ENCODE data around the gene THEM4.
"Not testable (repeated sequence)": the region's sequence is repeated elsewhere in the genome, so short reads cannot be mapped to it uniquely, and the experiment has no call there.

The THEM4 gene

DNA sequence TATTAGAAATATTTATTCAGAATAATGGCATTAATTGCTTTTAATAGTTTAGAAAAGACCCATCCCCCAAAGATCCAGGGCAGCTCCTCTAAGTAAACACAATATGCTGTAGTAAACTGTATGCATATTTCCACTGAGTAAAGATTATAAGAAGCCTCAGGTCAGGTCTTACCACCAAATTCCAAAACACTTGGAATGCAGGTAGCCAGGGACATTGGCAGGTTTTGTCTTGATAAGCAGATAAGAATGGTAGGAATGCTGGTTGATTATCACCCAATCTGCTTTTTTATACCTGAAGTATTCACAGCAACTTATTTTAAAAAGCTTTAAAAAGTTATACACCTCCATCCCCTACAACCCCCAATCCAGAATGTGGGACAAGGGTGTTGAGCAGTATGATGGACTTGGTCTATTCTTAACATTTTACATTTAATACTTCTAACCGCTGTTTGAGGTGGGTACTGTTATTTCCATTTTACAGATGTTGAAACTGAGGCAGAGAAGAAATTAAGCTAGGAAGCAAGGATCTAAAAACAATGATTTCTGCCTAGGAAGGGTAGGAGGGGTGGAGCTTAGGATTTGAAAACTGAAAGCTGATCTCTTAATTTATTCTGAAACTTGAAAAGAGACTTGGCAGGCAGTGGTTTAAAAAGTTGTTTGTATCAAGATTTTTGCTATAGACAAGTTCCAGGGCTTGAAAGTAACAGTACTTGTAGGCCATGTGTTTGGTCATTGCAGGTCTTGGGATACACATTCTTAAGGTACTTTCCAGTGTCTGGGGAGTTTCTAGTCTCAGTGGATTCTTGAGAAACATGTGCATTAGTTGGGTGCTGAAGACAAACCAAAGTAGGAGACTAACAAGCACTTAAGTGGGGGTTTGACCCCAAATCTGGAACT lies 15.6 kb upstream of the THEM4 start:
- no peak for DNase-seq

DNA sequence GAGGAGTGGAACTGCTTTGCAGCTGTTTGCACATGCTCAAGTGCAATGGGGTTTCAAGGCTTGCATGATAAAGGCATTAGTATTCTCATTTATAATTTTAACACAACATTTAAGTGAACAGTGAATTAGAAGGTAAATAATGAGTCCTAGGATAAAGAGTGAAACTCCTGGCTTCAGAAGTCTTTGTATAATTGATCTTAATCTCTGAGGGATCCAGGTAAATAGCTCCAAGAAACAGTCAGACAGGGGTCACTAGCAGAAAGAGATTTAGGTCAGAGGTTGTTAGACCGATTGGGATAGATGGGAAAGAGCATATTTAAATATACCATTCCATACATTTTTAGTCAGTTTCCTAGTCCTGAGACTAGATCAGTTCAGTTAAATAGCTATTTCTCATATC lies 14.1 kb upstream of the THEM4 start:
- DNase-seq: no peak

DNA sequence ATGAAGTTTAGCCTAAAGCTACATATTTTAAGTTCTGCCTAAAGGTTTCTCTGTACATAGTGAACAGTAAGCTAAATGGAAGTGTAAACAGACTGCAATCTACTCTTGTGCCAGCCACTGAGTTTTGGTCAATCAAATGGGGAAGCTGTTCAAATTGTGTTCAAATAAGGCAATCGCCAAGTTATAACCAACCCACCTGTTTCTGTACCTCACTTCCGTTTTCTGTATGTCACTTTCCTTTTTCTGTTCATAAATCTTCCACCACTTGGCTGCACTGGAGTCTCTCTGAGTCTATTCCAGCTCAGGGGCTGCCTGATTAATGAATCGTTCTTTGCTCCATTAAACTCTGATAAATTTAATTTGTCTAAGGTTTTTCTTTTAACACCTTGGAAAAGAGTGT lies 10.8 kb upstream of the THEM4 start:
- DNase-seq: no peak

DNA sequence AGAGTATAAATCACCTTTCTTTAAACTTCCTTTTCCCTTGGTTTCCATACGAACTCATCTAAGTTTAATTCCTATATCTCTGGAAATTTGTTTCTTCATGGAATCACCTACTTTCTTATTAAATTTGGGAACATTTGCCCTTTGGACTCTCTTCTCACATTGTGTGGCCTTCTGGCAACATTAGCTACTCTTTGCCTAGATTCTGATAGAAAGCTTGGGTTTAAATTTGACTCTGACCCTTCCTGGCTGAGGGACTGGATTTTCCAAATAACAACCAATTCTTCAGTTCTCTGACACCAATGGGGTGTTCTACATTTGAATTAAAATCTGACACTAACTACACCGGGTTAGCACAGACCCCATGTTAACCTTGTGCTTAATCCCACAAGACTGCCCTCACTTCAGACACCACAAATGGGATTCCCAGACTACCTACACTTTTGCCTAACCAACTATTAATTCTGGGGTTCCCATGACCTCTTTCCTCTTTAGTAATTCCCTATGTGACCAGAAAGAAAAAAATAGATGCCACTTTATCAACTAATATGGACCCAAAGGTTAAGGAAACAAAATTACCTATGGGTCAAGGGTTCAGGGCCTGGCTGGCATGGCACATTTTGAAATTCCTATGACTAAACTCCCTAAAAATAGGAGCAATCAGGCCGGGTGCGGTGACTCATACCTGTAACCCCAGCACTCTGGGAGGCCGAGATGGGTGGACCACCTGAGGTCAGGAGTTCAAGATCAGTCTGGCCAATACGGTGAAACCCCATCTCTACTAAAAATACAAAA lies 9.7 kb upstream of the THEM4 start:
- no peak for DNase-seq

GRCh38 chr1:151918156-151918555 lies 8.8 kb upstream of the THEM4 start:
- no peak for DNase-seq

- DNase-seq: no peak
Observed at GRCh38 chr1:151916726-151917370, 7.5 kb upstream of the THEM4 start.

DNA sequence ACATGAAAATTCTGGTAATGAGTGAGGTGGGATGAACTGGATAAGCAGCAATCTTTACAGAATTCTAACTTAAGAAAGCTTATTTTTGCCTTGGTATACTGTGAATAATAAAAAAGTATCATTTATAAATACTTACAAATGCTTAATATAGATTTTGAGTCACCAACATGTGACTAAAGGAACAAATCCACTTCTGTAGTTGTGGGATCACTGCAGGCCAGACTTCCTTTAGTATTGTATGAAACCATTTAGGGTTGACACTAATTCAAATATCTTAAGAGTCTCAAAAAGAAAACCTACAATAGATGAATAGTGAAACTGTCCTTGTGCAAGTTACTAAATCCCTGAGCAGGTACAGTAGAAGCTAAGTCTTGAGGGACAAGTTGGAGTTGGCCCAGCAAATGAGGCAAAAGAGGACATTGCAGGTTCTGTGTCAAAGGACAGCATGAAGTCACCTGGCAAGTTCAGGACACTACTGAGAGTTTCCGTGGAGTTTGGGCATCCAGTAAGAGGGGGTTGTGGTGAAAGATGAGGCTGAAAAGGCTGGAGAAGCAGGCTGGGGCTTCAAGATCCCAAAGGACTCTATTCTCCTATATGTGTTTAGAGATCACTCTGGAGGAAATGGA lies 5.9 kb upstream of the THEM4 start:
- no peak for DNase-seq

DNA sequence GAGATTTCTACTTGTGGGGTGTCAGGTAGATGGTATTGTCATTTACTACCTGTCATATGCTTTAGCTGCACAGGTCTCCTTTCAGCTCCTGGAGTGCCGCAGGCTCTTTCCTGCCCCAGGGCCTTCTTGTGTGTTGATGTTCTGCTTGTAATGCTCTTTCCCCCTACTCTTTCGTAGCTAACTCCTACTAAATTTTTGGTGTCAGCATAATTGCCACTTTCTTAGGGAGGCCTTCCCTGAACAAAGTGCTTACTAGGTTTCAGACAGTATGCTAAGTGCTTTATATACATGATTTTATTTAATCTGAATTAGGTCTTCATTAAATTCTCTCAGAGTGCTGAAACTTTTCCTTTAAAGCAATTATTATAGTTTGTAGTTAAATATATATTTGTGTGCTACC lies 4.8 kb upstream of the THEM4 start:
- no peak for DNase-seq

DNA sequence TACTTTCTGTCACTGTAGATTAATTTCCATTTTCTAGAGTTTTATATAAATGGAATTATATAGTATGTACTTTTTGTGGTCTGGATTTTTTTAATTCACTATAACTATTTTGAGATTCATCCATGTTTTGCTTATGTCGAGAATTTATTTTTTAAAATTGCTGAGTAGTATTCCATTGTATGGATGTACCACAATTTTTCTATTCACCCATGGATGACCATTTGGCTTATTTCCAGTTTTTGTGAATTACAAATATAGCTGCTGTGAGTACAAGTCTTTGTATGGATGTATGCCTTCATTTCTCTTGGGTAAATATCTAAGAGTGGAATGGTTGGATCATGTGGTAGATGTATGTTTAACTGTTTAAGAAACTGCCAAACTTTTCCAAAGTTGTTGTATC lies 3.7 kb upstream of the THEM4 start:
- DNase-seq: no peak

DNA sequence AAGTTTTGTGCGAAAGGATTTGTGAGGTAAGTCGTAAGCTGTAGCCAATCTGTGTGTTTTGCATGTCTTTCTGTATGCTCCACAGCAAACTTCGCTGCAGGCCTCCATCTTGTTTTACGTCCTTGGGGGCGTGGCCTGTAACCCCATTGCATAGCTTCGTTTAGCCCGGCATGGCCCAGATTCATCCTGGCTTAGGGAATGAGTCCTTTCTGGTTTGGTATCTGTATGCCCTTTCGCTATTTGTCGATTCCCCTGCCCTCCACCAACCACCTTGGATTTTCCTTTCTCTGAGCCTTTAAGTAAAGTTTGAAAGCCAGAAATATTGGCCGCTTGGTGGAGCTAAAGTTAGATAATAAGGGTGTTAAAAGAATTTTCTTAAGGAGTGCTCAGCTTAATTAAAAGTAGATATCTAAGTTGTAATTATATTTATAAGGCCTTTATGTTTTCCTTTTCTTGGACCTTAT lies 1.1 kb downstream of the THEM4 start:
- DNase-seq: no peak

GRCh38 chr1:151907363-151908139 lies 1.8 kb downstream of the THEM4 start:
- DNase-seq: no peak

- not testable (repeated sequence) for DNase-seq
Observed at GRCh38 chr1:151906324-151906645, 3.0 kb downstream of the THEM4 start.

DNA sequence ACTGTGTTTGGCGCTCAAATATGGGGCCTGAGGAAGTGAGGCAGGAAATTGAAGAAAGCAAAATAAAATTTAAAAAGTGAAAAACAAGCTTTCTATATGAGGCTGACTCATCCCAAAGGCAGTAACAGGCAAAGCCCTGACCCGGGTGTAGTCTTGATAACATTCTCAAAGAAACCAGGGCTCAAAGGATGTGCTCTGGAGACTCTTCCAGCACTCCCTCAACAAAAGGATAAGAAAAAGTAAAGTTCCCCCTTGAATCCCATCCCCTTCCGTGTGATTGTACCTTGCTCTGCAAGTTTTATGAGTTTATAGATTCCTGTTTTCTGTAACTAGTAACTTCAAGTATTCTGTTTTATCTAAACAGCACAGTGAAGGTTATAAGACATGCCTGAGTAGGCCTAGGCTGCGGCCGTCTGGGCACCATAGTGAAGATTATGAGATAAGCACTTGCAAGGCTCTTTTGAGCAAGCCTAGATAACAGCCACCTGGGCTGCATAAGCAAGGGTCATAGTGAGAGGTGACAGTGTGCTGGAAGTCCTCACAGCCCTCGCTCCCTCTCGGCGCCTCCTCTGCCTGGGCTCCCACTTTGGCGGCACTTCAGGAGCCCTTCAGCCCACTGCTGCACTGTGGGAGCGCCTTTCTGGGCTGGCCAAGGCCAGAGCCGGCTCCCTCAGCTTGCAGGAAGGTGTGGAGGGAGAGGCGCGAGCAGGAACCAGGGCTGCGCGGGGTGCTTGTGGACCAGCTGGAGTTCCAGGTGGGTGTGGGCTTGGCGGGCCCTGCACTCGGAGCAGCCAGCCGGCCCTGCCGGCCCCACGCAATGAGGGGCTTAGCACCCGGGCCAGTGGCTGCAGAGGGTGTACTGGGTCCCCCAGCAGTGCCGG lies 3.6 kb downstream of the THEM4 start:
- DNase-seq: not testable (repeated sequence)

- no peak for DNase-seq
Observed at GRCh38 chr1:151905070-151905442, 4.3 kb downstream of the THEM4 start.

DNA sequence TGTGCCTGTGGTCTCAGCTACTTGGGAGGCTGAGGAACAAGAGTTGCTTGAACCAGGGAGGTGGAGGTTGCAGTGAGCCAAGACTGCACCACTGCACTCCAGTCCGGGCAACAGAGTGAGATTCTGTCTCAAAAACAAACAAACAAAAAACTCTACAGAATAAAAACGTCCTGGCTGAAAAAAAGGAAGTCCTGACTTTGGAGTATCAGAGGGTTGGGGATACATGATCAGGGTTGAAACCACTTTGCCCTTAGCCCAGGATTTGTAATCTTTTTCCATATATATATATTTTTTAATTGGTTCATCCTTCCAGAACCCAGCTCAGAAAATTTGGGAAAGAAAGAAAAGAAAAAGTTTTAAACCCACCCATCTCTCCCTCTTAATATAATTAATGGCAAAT lies 6.5 kb downstream of the THEM4 start:
- no peak for DNase-seq

DNA sequence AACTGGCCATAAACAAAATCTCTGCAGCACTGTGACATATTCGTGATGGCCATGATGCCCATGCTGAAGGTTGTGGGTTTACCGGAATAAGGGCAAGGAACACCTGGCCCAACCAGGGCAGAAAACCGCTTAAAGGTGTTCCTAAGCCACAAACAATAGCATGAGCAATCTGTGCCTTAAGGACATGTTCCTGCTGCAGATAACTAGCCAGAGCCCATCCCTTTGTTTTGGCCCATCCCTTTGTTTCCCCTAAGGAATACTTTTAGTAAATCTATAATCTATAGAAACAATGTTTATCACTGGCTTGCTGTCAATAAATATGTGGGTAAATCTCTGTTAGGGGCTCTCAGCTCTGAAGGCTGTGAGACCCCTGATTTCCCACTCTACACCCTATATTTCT lies 8.5 kb downstream of the THEM4 start:
- not testable (repeated sequence) for DNase-seq

- no peak for DNase-seq
Observed at GRCh38 chr1:151898519-151898991, 10.8 kb downstream of the THEM4 start.

DNA sequence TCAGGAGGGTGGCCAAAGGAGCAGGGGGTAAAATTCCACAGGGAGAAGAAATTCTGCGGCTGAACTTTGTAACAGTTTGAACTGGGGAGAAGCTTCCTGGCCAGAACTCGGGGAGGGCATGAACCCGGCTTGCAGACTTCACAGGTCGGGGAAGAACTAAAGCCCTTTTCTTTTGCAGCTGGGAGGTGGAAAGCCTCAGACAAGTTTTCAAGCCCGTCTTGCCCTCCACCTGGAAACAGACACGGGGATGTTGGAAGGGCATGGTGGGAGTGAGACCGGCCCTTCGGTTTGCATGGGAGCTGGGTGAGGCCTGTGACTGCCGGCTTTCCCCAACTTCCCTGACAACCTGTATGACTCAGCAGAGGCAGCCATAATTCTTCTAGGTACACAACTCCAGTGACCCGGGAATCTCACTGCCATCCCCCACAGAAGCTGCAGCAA lies 11.3 kb downstream of the THEM4 start:
- no peak for DNase-seq

- no peak for DNase-seq
Observed at GRCh38 chr1:151893176-151893924, 16.0 kb downstream of the THEM4 start.

DNA sequence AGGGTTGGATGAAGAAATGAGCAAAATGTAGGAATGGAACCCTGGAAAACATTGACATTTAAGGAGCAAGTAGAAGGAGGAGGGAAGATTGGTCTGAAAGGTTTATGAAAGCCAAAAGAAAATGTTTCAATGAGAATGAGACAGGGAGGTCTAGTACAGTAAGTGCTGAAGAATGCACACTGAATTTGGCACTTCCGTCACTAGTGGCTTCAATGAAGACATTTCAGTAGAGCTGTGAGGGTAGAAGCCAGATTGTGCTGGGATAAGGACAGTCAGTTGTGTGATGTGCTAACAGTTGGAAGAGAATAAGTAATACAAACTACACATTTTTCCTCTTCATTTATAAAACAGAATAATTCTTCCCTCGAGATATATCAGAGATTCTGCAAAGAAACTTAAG lies 17.1 kb downstream of the THEM4 start:
- no peak for DNase-seq

All from midbrain (tissue), 1 donor.